Bronchial epithelial cell (primary cell): ENCODE results near the gene DGLUCY. TPM values are rescaled to one million over a fixed set of nuclear protein-coding genes. Genes with fewer than 3 reads are reported as not detected.
"Not testable (repeated sequence)": the region's sequence is repeated elsewhere in the genome, so short reads cannot be mapped to it uniquely, and the experiment has no call there.

Experiments
- DNase-seq: peaks from one replicate; pipeline ENCODE4 v3.0.0-alpha.2; 2010; ENCODE audit warnings: low read depth
- FAIRE-seq: peaks from 2 replicates; lab custom pipeline; 2011; peaks lifted over from hg19 to GRCh38; lab: Jason Lieb, UNC
- H3K27me3 ChIP-seq: 2 replicates; pipeline ENCODE4 v1.5.1; 2011; ENCODE audit warnings: low read length; ENCODE audit not compliant: control insufficient read depth, insufficient read depth
- H3K36me3 ChIP-seq: 2 replicates; pipeline ENCODE4 v1.5.1; 2011; ENCODE audit warnings: low read length; ENCODE audit not compliant: control insufficient read depth, insufficient read depth
- H3K4me3 ChIP-seq: 2 replicates; pipeline ENCODE4 v1.5.1; 2011; ENCODE audit warnings: mild to moderate bottlenecking, low read depth, low read length, control low read depth
- total RNA-seq: library from RNA; depleted of rRNA; stranded (reverse); fragments of >200 nt; gene quantifications from 2 replicates; pipeline ENCODE4 v1.2.1, GENCODE V29; 2014
- TF ChIP-seq, protein P1 (sequence below): IDR thresholded peaks from 2 replicates; pipeline ENCODE4 v1.5.1; 2011; ENCODE audit warnings: mild to moderate bottlenecking, moderate library complexity, low read length, control low read depth, inconsistent platforms; ENCODE audit not compliant: insufficient read depth, severe bottlenecking

The DGLUCY gene
- total RNA-seq, 1 donor from 2014 or later, result 8.4 TPM

DNA sequence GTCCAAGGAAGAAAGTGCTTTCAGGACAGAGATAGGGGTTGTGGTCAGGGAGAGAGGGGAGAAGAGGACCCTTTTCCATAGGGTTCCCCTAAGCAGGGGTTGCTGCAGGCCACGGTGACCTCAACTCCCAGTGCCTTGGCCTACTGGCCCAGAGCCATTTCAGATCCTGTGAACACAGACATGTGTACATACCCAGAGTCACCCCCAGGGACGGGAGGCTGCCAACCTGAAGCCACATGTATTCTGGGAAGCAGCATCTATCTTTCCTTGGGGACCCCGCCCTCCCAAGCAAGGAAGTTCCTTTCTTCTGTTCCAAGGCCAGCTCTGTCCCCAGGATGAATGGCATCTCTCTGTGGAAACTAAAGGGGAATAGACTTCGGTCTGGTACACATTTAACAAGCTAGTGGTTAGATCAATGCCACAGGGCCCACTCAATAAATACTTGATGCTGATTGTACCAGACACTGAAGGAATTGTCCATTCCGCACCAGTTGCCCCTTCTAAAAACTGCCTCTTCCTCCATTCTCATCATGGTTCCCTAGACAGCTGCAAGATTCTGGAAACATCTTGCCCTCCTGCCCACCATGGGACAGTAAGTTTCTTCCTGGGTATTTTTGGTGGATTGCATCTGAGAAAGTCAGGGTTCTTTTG is 25.2 kb upstream of the DGLUCY start:
- TF ChIP-seq, protein P1, sequence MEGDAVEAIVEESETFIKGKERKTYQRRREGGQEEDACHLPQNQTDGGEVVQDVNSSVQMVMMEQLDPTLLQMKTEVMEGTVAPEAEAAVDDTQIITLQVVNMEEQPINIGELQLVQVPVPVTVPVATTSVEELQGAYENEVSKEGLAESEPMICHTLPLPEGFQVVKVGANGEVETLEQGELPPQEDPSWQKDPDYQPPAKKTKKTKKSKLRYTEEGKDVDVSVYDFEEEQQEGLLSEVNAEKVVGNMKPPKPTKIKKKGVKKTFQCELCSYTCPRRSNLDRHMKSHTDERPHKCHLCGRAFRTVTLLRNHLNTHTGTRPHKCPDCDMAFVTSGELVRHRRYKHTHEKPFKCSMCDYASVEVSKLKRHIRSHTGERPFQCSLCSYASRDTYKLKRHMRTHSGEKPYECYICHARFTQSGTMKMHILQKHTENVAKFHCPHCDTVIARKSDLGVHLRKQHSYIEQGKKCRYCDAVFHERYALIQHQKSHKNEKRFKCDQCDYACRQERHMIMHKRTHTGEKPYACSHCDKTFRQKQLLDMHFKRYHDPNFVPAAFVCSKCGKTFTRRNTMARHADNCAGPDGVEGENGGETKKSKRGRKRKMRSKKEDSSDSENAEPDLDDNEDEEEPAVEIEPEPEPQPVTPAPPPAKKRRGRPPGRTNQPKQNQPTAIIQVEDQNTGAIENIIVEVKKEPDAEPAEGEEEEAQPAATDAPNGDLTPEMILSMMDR, result no peak
- FAIRE-seq, result no peak

DNA sequence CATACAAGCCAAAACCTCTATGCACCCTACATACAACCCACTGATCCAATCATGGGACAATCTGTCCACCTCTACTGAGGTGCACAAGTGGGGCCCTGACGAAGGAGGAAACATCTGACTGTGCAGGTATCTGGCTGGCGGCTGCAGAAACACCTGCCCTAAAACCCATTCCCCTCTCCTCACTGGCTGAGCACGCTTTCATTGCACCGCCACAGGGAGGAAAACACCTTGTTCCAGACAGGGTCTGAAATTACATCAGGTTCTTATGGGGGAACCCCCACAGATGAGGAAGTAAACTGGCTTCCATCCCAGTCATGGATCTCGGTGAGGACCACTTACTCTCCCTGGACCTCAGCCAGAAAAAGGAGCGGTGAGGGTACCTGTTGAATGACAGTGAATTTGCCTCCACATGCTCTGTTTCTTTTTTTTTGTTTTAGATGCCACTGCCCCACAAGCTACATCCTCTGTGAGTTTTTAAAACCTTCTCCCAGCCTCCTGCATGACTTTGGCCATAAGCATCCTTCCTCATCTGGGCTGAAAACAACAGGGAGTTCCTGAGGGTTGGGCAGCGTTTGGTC is 23.8 kb upstream of the DGLUCY start:
- FAIRE-seq, result no peak
- TF ChIP-seq, protein P1, result no peak

More for the DNA sequence above, 25.2 kb upstream of the DGLUCY start:
- Histone ChIP-seq H3K27me3 (no peaks in the 10 kb centered on the region), H3K4me3 (no peak overlapping the region), H3K36me3 (no peaks in the 10 kb centered on the region)
- no peak for DNase-seq

DNA sequence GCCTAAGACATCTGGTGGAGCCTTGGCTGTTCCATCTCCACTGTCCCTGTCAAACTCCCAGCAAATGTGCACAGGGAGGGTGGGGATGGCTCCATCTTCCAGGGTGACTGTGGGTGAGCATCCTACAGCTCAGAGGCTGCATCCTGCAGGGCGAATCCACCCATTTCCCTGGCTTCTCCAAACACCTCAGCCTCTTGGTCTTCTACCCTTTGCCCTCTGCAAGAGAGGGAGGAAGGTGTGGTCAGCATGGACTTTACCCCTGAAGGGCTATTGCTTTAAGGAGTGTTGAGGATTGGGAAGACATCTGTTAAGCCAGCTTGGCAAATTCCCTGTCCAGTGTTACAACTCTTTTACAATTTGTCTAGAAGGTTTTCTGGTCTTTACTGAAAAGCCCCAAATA is 23.1 kb upstream of the DGLUCY start:
- no peak for DNase-seq
- TF ChIP-seq, protein P1, result no peak
- H3K4me3 ChIP-seq, result no peak overlapping the region
- no peaks in the 10 kb centered on the region for H3K36me3 ChIP-seq
- H3K27me3 ChIP-seq, result no peaks in the 10 kb centered on the region
- peak; percentile 47 for FAIRE-seq

More for the DNA sequence above, 23.8 kb upstream of the DGLUCY start:
- Histone ChIP-seq H3K27me3 (no peaks in the 10 kb centered on the region), H3K36me3 (no peaks in the 10 kb centered on the region), H3K4me3 (no peak overlapping the region)
- no peak for DNase-seq

DNA sequence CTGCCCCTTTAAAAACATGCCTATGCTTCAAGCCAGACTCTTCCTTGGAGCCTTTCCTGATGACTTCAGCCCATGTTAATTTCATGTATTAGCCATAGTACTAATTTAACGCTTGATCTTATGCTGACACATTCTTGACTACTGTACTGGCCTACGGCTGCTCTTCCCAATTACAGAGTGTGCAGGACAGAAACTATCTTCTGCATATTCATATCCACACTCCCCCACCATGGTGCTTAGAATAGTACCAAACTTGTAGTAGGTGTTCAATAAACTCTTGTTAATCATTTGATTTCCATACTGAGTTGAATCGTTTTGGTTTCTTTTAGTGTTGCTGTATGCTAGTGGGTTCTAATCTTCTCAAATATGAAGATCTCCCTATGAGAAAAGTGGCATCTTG is 21.8 kb upstream of the DGLUCY start:
- FAIRE-seq (no peak), DNase-seq (no peak)
- Histone ChIP-seq H3K4me3 (no peak overlapping the region), H3K27me3 (no peaks in the 10 kb centered on the region), H3K36me3 (no peaks in the 10 kb centered on the region)
- TF ChIP-seq, protein P1, result no peak

DNA sequence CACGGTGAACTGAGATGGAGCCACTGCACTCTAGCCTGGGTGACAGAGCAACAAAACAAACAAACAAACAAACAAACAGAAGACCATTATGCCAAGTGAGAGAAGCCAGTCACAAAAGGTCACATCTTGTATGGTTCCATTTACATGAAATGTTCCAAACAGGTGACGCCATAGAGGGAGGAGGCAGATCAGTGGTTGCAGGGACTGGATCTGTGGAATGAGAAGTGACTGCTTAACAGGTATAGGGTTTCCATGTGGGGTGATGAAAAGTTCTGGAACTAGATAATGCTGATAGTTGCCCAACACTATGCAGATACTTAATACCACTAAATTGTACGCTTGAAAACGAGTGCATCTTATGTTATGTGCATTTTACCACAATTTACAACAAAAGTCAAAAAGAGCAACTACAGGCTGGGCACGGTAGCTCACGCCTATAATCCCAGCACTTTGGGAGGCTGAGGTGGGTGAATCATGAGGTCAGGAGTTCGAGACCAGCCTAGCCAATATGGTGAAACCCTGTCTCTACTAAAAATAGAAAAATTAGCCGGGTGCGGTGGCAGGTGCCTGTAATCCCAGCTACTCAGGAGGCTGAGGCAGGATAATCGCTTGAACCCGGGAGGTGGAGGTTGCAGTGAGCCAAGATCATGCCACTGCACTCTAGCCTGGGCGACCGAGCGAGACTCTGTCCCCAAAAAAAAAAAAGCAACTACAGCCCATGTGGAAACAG is 20.0 kb upstream of the DGLUCY start:
- not testable (repeated sequence) for DNase-seq, H3K4me3 ChIP-seq, FAIRE-seq, H3K36me3 ChIP-seq, H3K27me3 ChIP-seq

DNA sequence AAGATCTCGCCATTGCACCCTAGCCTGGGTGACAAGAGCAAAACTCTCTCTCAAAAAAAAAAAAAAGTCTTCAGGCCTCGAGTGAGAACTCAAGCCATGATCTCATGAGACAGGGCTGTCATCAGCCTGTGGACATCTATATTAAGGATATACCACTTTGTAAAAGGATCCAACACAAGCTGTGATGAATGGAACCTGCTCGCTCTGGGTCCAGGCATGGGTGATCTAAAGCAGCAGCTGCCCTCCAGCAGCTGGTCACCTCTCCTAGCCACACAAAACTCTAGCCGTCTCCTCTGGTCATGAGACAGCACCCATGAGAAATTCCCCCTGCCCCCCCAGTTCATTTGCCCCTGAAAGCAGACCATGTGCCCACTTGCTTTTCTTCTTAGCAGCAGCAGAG is 19.1 kb upstream of the DGLUCY start:
- H3K36me3 ChIP-seq, result no peaks in the 10 kb centered on the region
- no peak overlapping the region for H3K4me3 ChIP-seq
- FAIRE-seq, result no peak
- no peaks in the 10 kb centered on the region for H3K27me3 ChIP-seq
- TF ChIP-seq, protein P1, result no peak
- no peak for DNase-seq
